AG04449 (cell line): ENCODE measurements around the gene NFS1.

ENCODE experiments used
- CTCF ChIA-PET: fragments of 350-600 bp; formaldehyde crosslinking; extraction: SDS; loops from one replicate; lab custom pipeline; 2021; ENCODE audit warnings: antibody characterized with exemption; lab: Yijun Ruan, JAX
- POLR2A ChIA-PET: fragments of 400-600, 350-600 bp; formaldehyde crosslinking; extraction: SDS; loops from one replicate; lab custom pipeline; 2020; ENCODE audit warnings: antibody characterized with exemption, inconsistent platforms; lab: Yijun Ruan, JAX
- DNase-seq: peaks from one replicate; pipeline ENCODE4 v3.0.0-alpha.2; 2010; ENCODE audit warnings: low read depth, low spot score
- H3K4me3 ChIP-seq: 2 replicates; pipeline ENCODE4 v1.5.1; 2011; ENCODE audit warnings: low read depth, mild to moderate bottlenecking, control low read depth, low read length
- TF ChIP-seq, protein P1 (sequence below): IDR thresholded peaks from one replicate; pipeline ENCODE4 v1.5.1; 2011; ENCODE audit warnings: mild to moderate bottlenecking, moderate library complexity, low read length, control low read depth, inconsistent platforms; ENCODE audit not compliant: insufficient read depth; ENCODE audit errors: missing control alignments

The NFS1 gene

DNA sequence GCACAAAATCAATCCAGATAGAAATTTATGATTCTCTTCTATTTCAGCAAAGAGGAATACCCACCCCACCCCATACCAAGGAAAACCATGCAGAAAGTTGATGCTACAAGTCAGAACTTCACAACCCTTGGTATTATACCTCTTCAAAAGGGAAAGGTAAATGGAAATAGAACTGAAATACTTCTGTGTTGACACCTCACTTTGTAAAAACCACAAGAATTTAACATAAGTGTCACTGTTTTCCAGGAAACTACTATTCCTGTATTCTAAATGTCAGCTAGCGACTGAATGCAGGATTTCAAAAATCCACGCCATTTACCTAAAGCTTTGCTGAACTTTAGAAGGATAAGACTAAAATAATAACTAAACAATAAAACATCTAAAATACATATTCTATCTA is 38.1 kb downstream of the NFS1 start:
- POLR2A ChIA-PET, result no interaction called here
- no peak for DNase-seq
- TF ChIP-seq, protein P1, sequence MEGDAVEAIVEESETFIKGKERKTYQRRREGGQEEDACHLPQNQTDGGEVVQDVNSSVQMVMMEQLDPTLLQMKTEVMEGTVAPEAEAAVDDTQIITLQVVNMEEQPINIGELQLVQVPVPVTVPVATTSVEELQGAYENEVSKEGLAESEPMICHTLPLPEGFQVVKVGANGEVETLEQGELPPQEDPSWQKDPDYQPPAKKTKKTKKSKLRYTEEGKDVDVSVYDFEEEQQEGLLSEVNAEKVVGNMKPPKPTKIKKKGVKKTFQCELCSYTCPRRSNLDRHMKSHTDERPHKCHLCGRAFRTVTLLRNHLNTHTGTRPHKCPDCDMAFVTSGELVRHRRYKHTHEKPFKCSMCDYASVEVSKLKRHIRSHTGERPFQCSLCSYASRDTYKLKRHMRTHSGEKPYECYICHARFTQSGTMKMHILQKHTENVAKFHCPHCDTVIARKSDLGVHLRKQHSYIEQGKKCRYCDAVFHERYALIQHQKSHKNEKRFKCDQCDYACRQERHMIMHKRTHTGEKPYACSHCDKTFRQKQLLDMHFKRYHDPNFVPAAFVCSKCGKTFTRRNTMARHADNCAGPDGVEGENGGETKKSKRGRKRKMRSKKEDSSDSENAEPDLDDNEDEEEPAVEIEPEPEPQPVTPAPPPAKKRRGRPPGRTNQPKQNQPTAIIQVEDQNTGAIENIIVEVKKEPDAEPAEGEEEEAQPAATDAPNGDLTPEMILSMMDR, result no peak
- CTCF ChIA-PET, result interaction anchor here (1.2 kb wide), 2 partner anchors 197 to 331 kb away, joined by 3 to 4 read pairs; no protein-coding TSS in a partner anchor
- no peak overlapping the region for H3K4me3 ChIP-seq

DNA sequence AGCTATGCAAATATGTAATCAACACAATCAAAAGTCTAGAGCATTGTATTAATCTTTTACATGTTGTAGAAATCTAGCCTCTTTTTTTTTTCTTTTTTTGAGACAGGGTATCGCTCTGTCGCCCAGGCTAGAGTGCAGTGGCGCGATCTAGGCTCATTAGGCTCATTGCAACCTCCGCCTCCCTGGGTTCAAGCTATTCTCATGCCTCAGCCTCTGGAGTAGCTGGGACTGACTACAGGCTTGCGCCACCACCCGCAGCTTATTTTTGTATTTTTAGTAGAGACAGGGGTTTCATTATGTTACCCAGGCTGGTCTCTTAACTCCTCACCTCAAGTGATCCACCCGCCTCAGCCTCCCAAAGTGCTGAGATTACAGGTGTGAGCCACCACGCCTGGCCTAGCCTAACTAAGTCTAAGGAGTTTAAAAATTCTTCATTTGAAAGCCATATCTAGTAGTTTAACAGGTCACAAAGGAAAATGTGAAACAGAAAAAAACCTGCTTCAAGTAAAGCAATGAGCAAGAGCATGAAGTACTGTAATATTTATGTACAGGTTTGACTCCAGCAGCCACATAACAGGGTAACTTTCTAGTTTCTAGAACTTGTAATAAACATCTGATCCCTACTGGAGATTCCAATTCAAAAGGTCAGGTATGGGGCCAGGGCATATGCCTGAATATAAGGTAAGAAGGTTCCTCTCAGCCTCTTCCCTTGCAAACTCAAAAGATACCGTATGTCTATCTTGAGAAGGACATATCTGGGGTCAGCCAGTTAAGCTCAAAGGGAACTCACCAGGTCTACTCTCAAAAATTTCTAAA is 38.8 kb downstream of the NFS1 start:
- ChIA-PET CTCF (interaction anchor here (1.2 kb wide), 2 partner anchors 196 to 332 kb away, joined by 3 to 4 read pairs; no protein-coding TSS in a partner anchor), POLR2A (no interaction called here)
- no peak for DNase-seq
- TF ChIP-seq, protein P1, result no peak
- H3K4me3 ChIP-seq, result no peak overlapping the region

DNA sequence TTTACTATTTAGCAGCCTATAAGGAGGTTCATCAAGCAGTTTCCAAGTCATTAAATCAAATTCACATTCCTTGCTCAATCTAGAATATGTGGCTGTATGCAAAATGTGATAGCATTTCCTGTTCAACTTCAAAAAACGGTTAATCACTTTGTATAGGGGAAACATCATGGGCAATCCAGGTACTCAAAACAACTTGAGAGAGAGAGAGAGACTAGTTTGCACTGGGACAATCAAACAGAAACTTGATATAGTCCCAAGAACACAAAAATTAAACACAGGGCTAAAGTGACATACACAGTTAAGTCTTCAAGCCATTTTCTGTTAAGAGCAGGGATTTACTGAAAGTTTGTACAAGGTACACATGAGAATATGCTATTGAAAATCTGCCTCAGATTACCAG is 41.9 kb downstream of the NFS1 start:
- POLR2A ChIA-PET, result no interaction called here
- CTCF ChIA-PET, result no interaction called here

DNA sequence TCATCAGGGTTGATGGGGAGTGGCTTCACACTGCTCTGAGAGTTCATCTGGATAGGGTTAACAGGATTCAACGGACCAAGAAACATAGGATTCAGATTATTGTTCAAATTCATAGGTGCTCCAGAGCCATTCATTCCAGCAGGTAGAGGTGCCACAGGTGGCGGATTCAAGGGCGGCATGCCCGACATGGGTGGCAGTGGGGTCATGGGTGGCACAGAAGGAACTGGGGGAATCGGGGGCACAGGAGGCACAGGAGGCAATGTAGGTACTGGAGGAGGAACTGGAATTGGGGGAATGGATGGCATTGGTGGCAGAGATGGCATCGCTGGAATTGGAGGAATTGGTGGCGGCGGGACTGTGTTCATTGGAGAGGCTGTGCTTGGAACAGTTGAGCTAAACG is 44.7 kb downstream of the NFS1 start:
- POLR2A ChIA-PET, result no interaction called here
- TF ChIP-seq, protein P1, result no peak
- CTCF ChIA-PET, result interaction anchor here (1.7 to 2.4 kb wide), 2 partner anchors 10 to 142 kb away, joined by 3 to 6 read pairs; partner anchors contain the start of genes CPNE1 and RBM12
- no peak for DNase-seq
- H3K4me3 ChIP-seq, result no peak overlapping the region

More for the DNA sequence above, 41.9 kb downstream of the NFS1 start:
- DNase-seq, result no peak
- TF ChIP-seq, protein P1, result no peak
- no peak overlapping the region for H3K4me3 ChIP-seq

DNA sequence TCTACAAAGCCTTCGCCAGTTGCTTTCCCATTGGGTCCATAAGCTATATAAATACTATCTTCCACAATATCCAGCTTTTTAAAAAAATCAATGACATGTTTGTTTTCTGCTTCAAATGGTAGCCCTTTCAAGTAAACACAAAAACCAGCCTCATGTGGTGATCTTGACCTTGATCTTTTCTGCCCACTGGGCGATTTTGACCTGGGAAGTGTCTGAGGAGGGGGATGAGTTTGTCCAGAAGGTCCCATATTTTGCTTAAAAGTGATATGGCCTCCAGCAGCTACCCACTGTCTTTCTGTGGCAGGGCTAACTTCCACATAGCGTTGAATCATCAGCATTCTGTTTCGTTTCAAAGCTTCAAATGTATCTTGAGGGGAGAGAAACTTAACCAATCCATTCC is 45.3 kb downstream of the NFS1 start:
- H3K4me3 ChIP-seq, result no peak overlapping the region
- ChIA-PET POLR2A (no interaction called here), CTCF (interaction anchor here (1.7 to 2.4 kb wide), 2 partner anchors 10 to 142 kb away, joined by 3 to 6 read pairs; partner anchors contain the start of genes CPNE1 and RBM12)
- TF ChIP-seq, protein P1, result no peak
- DNase-seq, result no peak

DNA sequence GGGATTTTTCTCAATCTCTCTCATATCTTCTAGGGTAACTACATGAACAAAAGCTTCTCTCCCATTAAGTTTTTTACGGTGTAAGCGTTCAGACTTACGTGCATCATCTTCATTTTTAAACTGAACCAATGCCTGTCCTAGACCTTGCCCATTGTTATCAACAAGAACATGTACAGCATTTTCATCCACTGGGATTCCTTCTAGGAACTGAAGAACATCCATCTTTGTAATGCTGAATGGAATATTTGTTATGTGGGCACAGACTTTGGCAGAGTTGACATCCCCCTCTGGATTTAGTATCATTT is 45.8 kb downstream of the NFS1 start:
- ChIA-PET CTCF (interaction anchor here (1.7 to 2.4 kb wide), 2 partner anchors 11 to 141 kb away, joined by 3 to 6 read pairs; partner anchors contain the start of genes CPNE1 and RBM12), POLR2A (no interaction called here)
- TF ChIP-seq, protein P1, result no peak
- DNase-seq, result no peak
- no peak overlapping the region for H3K4me3 ChIP-seq
